Measurements from ENCODE around the gene SLC25A41.

DNA sequence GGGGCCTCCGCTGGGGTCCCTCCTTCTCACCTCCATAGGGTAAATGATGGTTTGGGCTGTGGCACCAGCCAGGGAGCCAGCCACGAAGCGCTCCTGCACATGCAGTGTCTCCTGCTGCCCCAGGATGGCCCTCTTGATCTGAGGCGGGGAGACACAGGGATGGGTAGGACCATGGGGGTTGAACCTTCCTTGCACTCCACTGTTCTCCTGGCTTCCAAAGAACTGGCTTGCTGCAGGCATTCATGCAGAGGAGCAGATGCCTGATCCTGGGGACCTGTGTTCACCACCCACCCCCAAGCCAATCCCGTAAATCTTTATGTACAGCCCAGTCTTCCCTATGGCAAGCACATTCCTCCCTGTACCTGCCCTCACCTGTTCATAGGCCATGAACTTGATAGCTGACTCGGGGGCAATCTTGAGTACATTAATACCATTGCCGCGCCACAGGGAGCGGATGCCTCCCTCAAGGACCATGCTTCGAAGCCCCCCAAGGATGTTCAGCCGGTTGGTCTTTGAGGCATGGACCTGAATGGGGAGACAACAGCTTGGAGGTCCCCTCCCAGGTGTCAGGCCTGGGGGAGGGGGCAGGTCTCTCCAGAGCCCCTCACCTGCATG is 20.5 kb upstream of the SLC25A41 start:
- TF ChIP-seq, protein P1, sequence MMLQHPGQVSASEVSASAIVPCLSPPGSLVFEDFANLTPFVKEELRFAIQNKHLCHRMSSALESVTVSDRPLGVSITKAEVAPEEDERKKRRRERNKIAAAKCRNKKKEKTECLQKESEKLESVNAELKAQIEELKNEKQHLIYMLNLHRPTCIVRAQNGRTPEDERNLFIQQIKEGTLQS (IDR thresholded peaks at IDR 0.05), result no peak
- TF ChIP-seq, protein P1 (CRISPR knock-in tag; conservative IDR thresholded peaks at IDR 0.05), result no peak
- TF ChIP-seq, protein P2, sequence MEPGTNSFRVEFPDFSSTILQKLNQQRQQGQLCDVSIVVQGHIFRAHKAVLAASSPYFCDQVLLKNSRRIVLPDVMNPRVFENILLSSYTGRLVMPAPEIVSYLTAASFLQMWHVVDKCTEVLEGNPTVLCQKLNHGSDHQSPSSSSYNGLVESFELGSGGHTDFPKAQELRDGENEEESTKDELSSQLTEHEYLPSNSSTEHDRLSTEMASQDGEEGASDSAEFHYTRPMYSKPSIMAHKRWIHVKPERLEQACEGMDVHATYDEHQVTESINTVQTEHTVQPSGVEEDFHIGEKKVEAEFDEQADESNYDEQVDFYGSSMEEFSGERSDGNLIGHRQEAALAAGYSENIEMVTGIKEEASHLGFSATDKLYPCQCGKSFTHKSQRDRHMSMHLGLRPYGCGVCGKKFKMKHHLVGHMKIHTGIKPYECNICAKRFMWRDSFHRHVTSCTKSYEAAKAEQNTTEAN (CRISPR knock-in tag; IDR thresholded peaks at IDR 0.05), result no peak
- no peak for TF ChIP-seq MYC (IDR thresholded peaks at IDR 0.05; ENCODE audit: low read depth, low read length)
- TF ChIP-seq MYC (CRISPR knock-in tag; IDR thresholded peaks at IDR 0.05; ENCODE audit: borderline replicate concordance, low read depth), result no peak
- TF ChIP-seq POLR2A (conservative IDR thresholded peaks at IDR 0.05), result no peak
- TF ChIP-seq POU5F1 (IDR thresholded peaks at IDR 0.05; ENCODE audit: borderline replicate concordance, low read depth, low read length, partially characterized antibody), result no peak
